Loucy (cell line): ENCODE data around the gene MOXD1.

Source experiments
- H2AFZ ChIP-seq: fragments of 200-600 bp; sonication (generic); 2 replicates; pipeline ENCODE4 v1.6.0; 2016; ENCODE audit warnings: antibody characterized with exemption, mild to moderate bottlenecking, low read length, moderate library complexity
- H3F3A ChIP-seq: fragments of 200-600 bp; 2 replicates; pipeline ENCODE4 v1.6.0; 2016; ENCODE audit warnings: antibody characterized with exemption, low read depth, mild to moderate bottlenecking
- H3K27me3 ChIP-seq: fragments of 200-600 bp; sonication (generic); 2 replicates; pipeline ENCODE4 v1.6.1; 2014; ENCODE audit warnings: low read length, mild to moderate bottlenecking; ENCODE audit not compliant: insufficient read depth, poor library complexity, severe bottlenecking
- H3K36me3 ChIP-seq: fragments of 200-600 bp; sonication (generic); 2 replicates; pipeline ENCODE4 v1.6.1; 2016; ENCODE audit warnings: low read length; ENCODE audit not compliant: insufficient read depth
- H3K4me1 ChIP-seq: fragments of 200-600 bp; sonication (generic); 2 replicates; pipeline ENCODE4 v1.5.1; 2014; ENCODE audit warnings: low read length, mild to moderate bottlenecking; ENCODE audit not compliant: insufficient read depth, poor library complexity, severe bottlenecking
- H3K4me2 ChIP-seq: fragments of 200-600 bp; sonication (generic); 2 replicates; pipeline ENCODE4 v1.6.0; 2014; ENCODE audit warnings: antibody characterized with exemption, low read length, low read depth, mild to moderate bottlenecking; ENCODE audit not compliant: poor library complexity, severe bottlenecking
- H3K4me3 ChIP-seq: fragments of 200-600 bp; sonication (generic); 2 replicates; pipeline ENCODE4 v1.5.1; 2014; ENCODE audit warnings: low read length, mild to moderate bottlenecking, mixed read lengths; ENCODE audit not compliant: poor library complexity, severe bottlenecking
- H3K79me2 ChIP-seq: fragments of 200-600 bp; sonication (generic); 2 replicates; pipeline ENCODE4 v1.6.1; 2014; ENCODE audit warnings: low read length; ENCODE audit not compliant: insufficient read depth
- H3K9ac ChIP-seq: fragments of 200-600 bp; sonication (generic); 2 replicates; pipeline ENCODE4 v1.6.0; 2014; ENCODE audit warnings: mild to moderate bottlenecking, low read depth, low read length, moderate library complexity; ENCODE audit not compliant: poor library complexity, severe bottlenecking
- H3K9me2 ChIP-seq: fragments of 200-600 bp; sonication (generic); replicated peaks from 2 replicates; pipeline ENCODE4 v1.6.1; 2016; ENCODE audit warnings: low read depth, low read length, mixed read lengths
- H3K9me3 ChIP-seq: fragments of 200-600 bp; sonication (generic); 2 replicates; pipeline ENCODE4 v1.6.1; 2014; ENCODE audit warnings: mild to moderate bottlenecking, antibody characterized with exemption, low read length, low read depth; ENCODE audit not compliant: insufficient read depth
- H4K20me1 ChIP-seq: fragments of 200-600 bp; sonication (generic); 2 replicates; pipeline ENCODE4 v1.6.0; 2014; ENCODE audit warnings: antibody characterized with exemption, low read length, mild to moderate bottlenecking; ENCODE audit not compliant: insufficient read depth, poor library complexity, severe bottlenecking
- EZH2phosphoT487 ChIP-seq: fragments of 200-600 bp; IDR thresholded peaks from 2 replicates; pipeline ENCODE4 v1.6.1; 2018; ENCODE audit warnings: antibody characterized with exemption, mild to moderate bottlenecking, moderate library complexity, borderline replicate concordance
- TF ChIP-seq, protein P1 (sequence below): fragments of 200-600 bp; sonication (generic); conservative IDR thresholded peaks from 2 replicates; pipeline ENCODE4 v1.5.1; 2014; ENCODE audit warnings: mild to moderate bottlenecking, antibody characterized with exemption, low read length

The MOXD1 gene

DNA sequence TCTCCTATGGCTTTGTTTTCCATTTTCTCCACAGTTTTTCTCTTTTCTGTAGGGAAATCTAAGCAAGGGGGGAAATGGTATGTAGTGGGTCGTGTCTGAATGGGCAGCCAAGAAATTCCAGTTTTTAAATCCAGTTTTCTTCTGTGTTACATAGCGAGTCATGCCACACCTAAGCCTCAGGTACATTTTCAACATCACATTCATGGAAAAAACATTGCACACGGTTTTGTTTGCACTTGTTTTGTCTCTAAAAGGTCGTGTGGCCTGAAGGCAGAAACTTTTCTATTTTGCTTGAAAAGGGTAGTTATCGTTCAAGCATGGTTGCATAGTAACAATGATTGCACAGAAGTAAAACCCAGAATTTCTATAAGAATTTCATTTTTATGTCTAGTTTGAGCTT is 70.5 kb downstream of the MOXD1 start:
- no peak overlapping the region for H3K4me3 ChIP-seq
- H2AFZ ChIP-seq = no peak overlapping the region
- H3K9me2 ChIP-seq = no peaks in the 10 kb centered on the region
- no peak overlapping the region for H3K9ac ChIP-seq
- H3K27me3 ChIP-seq = no peaks in the 10 kb centered on the region
- H3K4me1 ChIP-seq = no peaks in the 10 kb centered on the region
- no peak overlapping the region for H3K4me2 ChIP-seq
- no peaks in the 10 kb centered on the region for H3K9me3 ChIP-seq
- no peaks in the 10 kb centered on the region for H3F3A ChIP-seq
- TF ChIP-seq, protein P1, sequence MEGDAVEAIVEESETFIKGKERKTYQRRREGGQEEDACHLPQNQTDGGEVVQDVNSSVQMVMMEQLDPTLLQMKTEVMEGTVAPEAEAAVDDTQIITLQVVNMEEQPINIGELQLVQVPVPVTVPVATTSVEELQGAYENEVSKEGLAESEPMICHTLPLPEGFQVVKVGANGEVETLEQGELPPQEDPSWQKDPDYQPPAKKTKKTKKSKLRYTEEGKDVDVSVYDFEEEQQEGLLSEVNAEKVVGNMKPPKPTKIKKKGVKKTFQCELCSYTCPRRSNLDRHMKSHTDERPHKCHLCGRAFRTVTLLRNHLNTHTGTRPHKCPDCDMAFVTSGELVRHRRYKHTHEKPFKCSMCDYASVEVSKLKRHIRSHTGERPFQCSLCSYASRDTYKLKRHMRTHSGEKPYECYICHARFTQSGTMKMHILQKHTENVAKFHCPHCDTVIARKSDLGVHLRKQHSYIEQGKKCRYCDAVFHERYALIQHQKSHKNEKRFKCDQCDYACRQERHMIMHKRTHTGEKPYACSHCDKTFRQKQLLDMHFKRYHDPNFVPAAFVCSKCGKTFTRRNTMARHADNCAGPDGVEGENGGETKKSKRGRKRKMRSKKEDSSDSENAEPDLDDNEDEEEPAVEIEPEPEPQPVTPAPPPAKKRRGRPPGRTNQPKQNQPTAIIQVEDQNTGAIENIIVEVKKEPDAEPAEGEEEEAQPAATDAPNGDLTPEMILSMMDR = no peak
- TF ChIP-seq EZH2phosphoT487 = no peak
- H3K79me2 ChIP-seq = no peaks in the 10 kb centered on the region
- H3K36me3 ChIP-seq = no peaks in the 10 kb centered on the region
- no peaks in the 10 kb centered on the region for H4K20me1 ChIP-seq

DNA sequence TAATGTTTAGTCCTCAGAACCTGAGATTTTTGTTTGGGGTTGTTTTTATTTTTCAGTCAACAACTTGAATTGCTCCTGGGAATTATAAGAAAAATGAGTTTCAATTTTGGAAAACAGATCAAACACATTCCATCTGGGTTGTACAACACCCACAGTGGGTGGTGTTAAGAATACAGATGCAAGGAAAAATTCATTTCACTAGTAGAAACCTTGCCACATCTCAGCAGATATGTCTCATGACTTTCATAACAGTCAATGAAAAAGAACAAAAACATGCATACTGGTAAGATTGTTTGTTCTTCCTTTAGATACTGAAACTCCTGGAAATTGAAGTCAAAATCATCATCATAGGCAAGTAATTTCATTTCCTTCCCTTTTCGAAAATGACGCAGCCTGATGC is 78.9 kb downstream of the MOXD1 start:
- Histone ChIP-seq H3K36me3 (no peaks in the 10 kb centered on the region), H3K4me1 (no peaks in the 10 kb centered on the region), H3K27me3 (no peaks in the 10 kb centered on the region), H3F3A (no peaks in the 10 kb centered on the region), H3K79me2 (no peaks in the 10 kb centered on the region), H3K9ac (no peak overlapping the region), H3K9me2 (no peaks in the 10 kb centered on the region), H3K4me3 (no peak overlapping the region), H3K4me2 (no peak overlapping the region), H4K20me1 (no peaks in the 10 kb centered on the region), H3K9me3 (no peaks in the 10 kb centered on the region), H2AFZ (no peak overlapping the region)
- TF ChIP-seq, protein P1 = no peak
- TF ChIP-seq EZH2phosphoT487 = no peak

DNA sequence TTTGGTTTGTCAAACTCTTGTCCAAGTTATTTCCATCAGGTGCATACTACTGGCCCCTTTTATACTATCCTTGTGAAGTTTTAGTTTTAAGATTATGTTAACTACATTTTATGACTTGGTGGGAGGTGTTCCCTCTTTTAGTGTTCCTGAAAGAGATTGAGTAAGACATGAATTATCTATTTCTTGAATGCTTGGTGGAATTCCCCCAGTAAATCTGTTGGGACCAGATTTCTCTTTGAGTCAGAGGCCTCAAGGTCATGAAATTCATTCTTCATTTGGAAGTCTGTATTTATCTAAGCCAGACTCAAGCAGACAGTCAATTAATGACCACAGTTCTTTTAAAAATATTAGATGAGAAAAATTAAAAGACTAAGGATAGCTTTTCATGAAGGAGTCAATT is 81.3 kb downstream of the MOXD1 start:
- Histone ChIP-seq H3K9me3 (no peaks in the 10 kb centered on the region), H4K20me1 (no peaks in the 10 kb centered on the region), H3K36me3 (no peaks in the 10 kb centered on the region), H3K9me2 (no peaks in the 10 kb centered on the region), H3K4me3 (no peak overlapping the region), H3F3A (no peaks in the 10 kb centered on the region), H3K9ac (no peak overlapping the region), H3K4me1 (no peaks in the 10 kb centered on the region), H3K27me3 (no peaks in the 10 kb centered on the region), H3K79me2 (no peaks in the 10 kb centered on the region), H3K4me2 (no peak overlapping the region), H2AFZ (no peak overlapping the region)
- TF ChIP-seq, protein P1 = no peak
- TF ChIP-seq EZH2phosphoT487 = no peak
